HG02759 (cell line): ENCODE results near the gene PDE9A.

ENCODE experiments used
- ATAC-seq: cut with Tn5 transposase; IDR thresholded peaks from one replicate; pipeline ENCODE4 v1.9.1; 2021; ENCODE audit warnings: mild to moderate bottlenecking, moderate library complexity; ENCODE audit not compliant: unreplicated experiment

The PDE9A gene

GRCh38 chr21:42655796-42656770, 2.7 kb downstream of the PDE9A start:
- no peak for ATAC-seq

GRCh38 chr21:42656872-42657271, 3.5 kb downstream of the PDE9A start:
- no peak for ATAC-seq

- no peak for ATAC-seq
Observed at GRCh38 chr21:42657676-42658319, 4.4 kb downstream of the PDE9A start.

GRCh38 chr21:42658320-42659105, 5.1 kb downstream of the PDE9A start:
- no peak for ATAC-seq

- ATAC-seq = peak; percentile 50
Observed at GRCh38 chr21:42659416-42660117, 6.1 kb downstream of the PDE9A start.

GRCh38 chr21:42660118-42660470, 6.7 kb downstream of the PDE9A start:
- ATAC-seq = no peak

GRCh38 chr21:42661688-42662429, 8.4 kb downstream of the PDE9A start:
- no peak for ATAC-seq

- ATAC-seq = no peak
Observed at GRCh38 chr21:42662430-42663199, 9.2 kb downstream of the PDE9A start.

- ATAC-seq = no peak
Observed at GRCh38 chr21:42663200-42663750, 9.9 kb downstream of the PDE9A start.

- no peak for ATAC-seq
Observed at GRCh38 chr21:42663860-42664535, 10.6 kb downstream of the PDE9A start.

GRCh38 chr21:42664614-42665013, 11.2 kb downstream of the PDE9A start:
- ATAC-seq = no peak

GRCh38 chr21:42665026-42665425, 11.6 kb downstream of the PDE9A start:
- no peak for ATAC-seq

- no peak for ATAC-seq
Observed at GRCh38 chr21:42665484-42665883, 12.1 kb downstream of the PDE9A start.

GRCh38 chr21:42666023-42666747, 12.8 kb downstream of the PDE9A start:
- no peak for ATAC-seq

GRCh38 chr21:42666925-42667324, 13.5 kb downstream of the PDE9A start:
- ATAC-seq = no peak

GRCh38 chr21:42668298-42668992, 15.0 kb downstream of the PDE9A start:
- ATAC-seq = no peak

- no peak for ATAC-seq
Observed at GRCh38 chr21:42669041-42669440, 15.6 kb downstream of the PDE9A start.
